ENCODE data around the gene MSH6. TPM values are rescaled to one million over a fixed set of nuclear protein-coding genes. Genes with fewer than 3 reads are reported as not detected.

Gene MSH6
- total and polyA plus RNA-seq, 8 donors, result 4.3 to 30.9 (median 23.3) TPM

GRCh38 chr2:47771211-47771610 lies 11.7 kb upstream of the MSH6 start:
- H3K9me3 ChIP-seq, result no peaks in the 10 kb centered on the region
- no peak overlapping the region for H3K4me3 ChIP-seq
- no peak for TF ChIP-seq CTCF (IDR thresholded peaks at IDR 0.05)
- FAIRE-seq (no peak), ATAC-seq (peak; percentile 26 to 56 (median 36)), DNase-seq (peak in 2 of 6 donors; percentile 11 to 27)
- intact Hi-C loops (cut with DNase I), result no loop called here
- no peaks in the 10 kb centered on the region for H3K4me1 ChIP-seq
- H3K27ac ChIP-seq, result no peak overlapping the region
- no peaks in the 10 kb centered on the region for H3K36me3 ChIP-seq
- H3K27me3 ChIP-seq, result no peaks in the 10 kb centered on the region

- WGBS, 2 donors, result 90 to 94% methylated on average over 2 of the region's 2 CpGs
- ATAC-seq (no peak), DNase-seq (no peak), FAIRE-seq (no peak)
- H3K9me3 ChIP-seq, result no peaks in the 10 kb centered on the region
- H3K27ac ChIP-seq, result no peak overlapping the region
- H3K4me3 ChIP-seq, result no peak overlapping the region
- no peak for TF ChIP-seq CTCF (IDR thresholded peaks at IDR 0.05)
- H3K27me3 ChIP-seq, result no peaks in the 10 kb centered on the region
- intact Hi-C loops (cut with DNase I), result no loop called here
- peaks cover 0 to 4% (median 0%) of the 10 kb centered on the region in 3 donors for H3K4me1 ChIP-seq
- no peaks in the 10 kb centered on the region for H3K36me3 ChIP-seq
Observed at GRCh38 chr2:47772343-47772742, 10.6 kb upstream of the MSH6 start.

- Histone ChIP-seq H3K36me3 (no peaks in the 10 kb centered on the region), H3K4me1 (peaks cover 0 to 5% (median 0%) of the 10 kb centered on the region in 3 donors), H3K27me3 (no peaks in the 10 kb centered on the region), H3K9me3 (no peaks in the 10 kb centered on the region), H3K27ac (no peak overlapping the region), H3K4me3 (no peak overlapping the region)
- ATAC-seq, result no peak
- no peak for FAIRE-seq
- TF ChIP-seq CTCF (IDR thresholded peaks at IDR 0.05), result no peak
- no peak for DNase-seq
- intact Hi-C loops (cut with DNase I), result no loop called here
Observed at GRCh38 chr2:47774567-47774966, 8.4 kb upstream of the MSH6 start.

GRCh38 chr2:47777277-47777937 lies 5.5 kb upstream of the MSH6 start:
- 34 to 45% methylated on average over 13 of the region's 13 CpGs for WGBS, 2 donors
- TF ChIP-seq CTCF (IDR thresholded peaks at IDR 0.05), result no peak
- FAIRE-seq, result no peak
- H3K9me3 ChIP-seq, result no peaks in the 10 kb centered on the region
- peak; percentile 34 to 71 (median 59) for ATAC-seq
- DNase-seq, result peak in 2 of 6 donors; percentile 20 to 30
- H3K27me3 ChIP-seq, result no peaks in the 10 kb centered on the region
- H3K4me3 ChIP-seq, result no peak overlapping the region
- intact Hi-C loops (cut with DNase I), result no loop called here
- no peak overlapping the region for H3K27ac ChIP-seq
- peaks cover 0 to 5% (median 0%) of the 10 kb centered on the region in 3 donors for H3K4me1 ChIP-seq
- no peaks in the 10 kb centered on the region for H3K36me3 ChIP-seq

GRCh38 chr2:47778698-47779425 lies 4.1 kb upstream of the MSH6 start:
- ATAC-seq (no peak), DNase-seq (no peak), FAIRE-seq (no peak)
- H3K4me3 ChIP-seq, result no peak overlapping the region
- intact Hi-C loops (cut with DNase I), result no loop called here
- H3K27ac ChIP-seq, result no peak overlapping the region
- no peaks in the 10 kb centered on the region for H3K9me3 ChIP-seq
- 93 to 96% methylated on average over 8 of the region's 8 CpGs for WGBS, 2 donors
- H3K27me3 ChIP-seq, result no peaks in the 10 kb centered on the region
- peaks cover 0 to 5% (median 0%) of the 10 kb centered on the region in 3 donors for H3K4me1 ChIP-seq
- no peaks in the 10 kb centered on the region for H3K36me3 ChIP-seq
- TF ChIP-seq CTCF (IDR thresholded peaks at IDR 0.05), result no peak
